ENCODE data around the gene ACVR1.
A peak's percentile ranks its signal among the peaks of the same experiment; 100 is the strongest.
"Not testable (repeated sequence)": the region's sequence is repeated elsewhere in the genome, so short reads cannot be mapped to it uniquely, and the experiment has no call there.

ACVR1 gene

GRCh38 chr2:157769856-157770255 lies 106.3 kb downstream of the ACVR1 start:
- DNase-seq (ENCODE audit: extremely low read depth in 1 of 2, low read depth in 1 of 2) = no peak

- no peak for DNase-seq (ENCODE audit: extremely low read depth in 1 of 2, low read depth in 1 of 2)
These were observed 111.7 kb downstream of the ACVR1 start for GRCh38 chr2:157764386-157764785.

GRCh38 chr2:157761520-157761919 lies 114.6 kb downstream of the ACVR1 start:
- no peak for DNase-seq (ENCODE audit: extremely low read depth in 1 of 2, low read depth in 1 of 2)

GRCh38 chr2:157760949-157761348 lies 115.2 kb downstream of the ACVR1 start:
- no peak for DNase-seq (ENCODE audit: extremely low read depth in 1 of 2, low read depth in 1 of 2)

- no peak for DNase-seq (ENCODE audit: extremely low read depth in 1 of 2, low read depth in 1 of 2)
These were observed 116.3 kb downstream of the ACVR1 start for GRCh38 chr2:157759855-157760254.

GRCh38 chr2:157758586-157758985 lies 117.5 kb downstream of the ACVR1 start:
- no peak for DNase-seq (ENCODE audit: extremely low read depth in 1 of 2, low read depth in 1 of 2)

- no peak for DNase-seq (ENCODE audit: extremely low read depth in 1 of 2, low read depth in 1 of 2)
These were observed 118.6 kb downstream of the ACVR1 start for GRCh38 chr2:157757500-157757899.

GRCh38 chr2:157756447-157756846 lies 119.7 kb downstream of the ACVR1 start:
- DNase-seq (ENCODE audit: extremely low read depth in 1 of 2, low read depth in 1 of 2) = not testable (repeated sequence)

GRCh38 chr2:157751462-157752058 lies 124.6 kb downstream of the ACVR1 start:
- no peak for DNase-seq (ENCODE audit: extremely low read depth in 1 of 2, low read depth in 1 of 2)

GRCh38 chr2:157749684-157750083 lies 126.4 kb downstream of the ACVR1 start:
- no peak for DNase-seq (ENCODE audit: extremely low read depth in 1 of 2, low read depth in 1 of 2)

- DNase-seq (ENCODE audit: extremely low read depth in 1 of 2, low read depth in 1 of 2) = no peak
These were observed 127.6 kb downstream of the ACVR1 start for GRCh38 chr2:157748371-157749142.

- no peak for DNase-seq (ENCODE audit: extremely low read depth in 1 of 2, low read depth in 1 of 2)
These were observed 128.3 kb downstream of the ACVR1 start for GRCh38 chr2:157747695-157748370.

- DNase-seq (ENCODE audit: extremely low read depth in 1 of 2, low read depth in 1 of 2) = no peak
These were observed 128.8 kb downstream of the ACVR1 start for GRCh38 chr2:157747280-157747679.

GRCh38 chr2:157746234-157746950 lies 129.7 kb downstream of the ACVR1 start:
- DNase-seq (ENCODE audit: extremely low read depth in 1 of 2, low read depth in 1 of 2) = no peak

- DNase-seq (ENCODE audit: extremely low read depth in 1 of 2, low read depth in 1 of 2) = no peak
These were observed 131.5 kb downstream of the ACVR1 start for GRCh38 chr2:157744571-157745076.

- peak in 1 of 2 donors; percentile 17 for DNase-seq (ENCODE audit: extremely low read depth in 1 of 2, low read depth in 1 of 2)
These were observed 133.1 kb downstream of the ACVR1 start for GRCh38 chr2:157743051-157743450.

- DNase-seq (ENCODE audit: extremely low read depth in 1 of 2, low read depth in 1 of 2) = no peak
These were observed 134.2 kb downstream of the ACVR1 start for GRCh38 chr2:157741819-157742484.

GRCh38 chr2:157737656-157738055 lies 138.5 kb downstream of the ACVR1 start:
- no peak for DNase-seq (ENCODE audit: extremely low read depth in 1 of 2, low read depth in 1 of 2)

GRCh38 chr2:157735532-157735931 lies 140.6 kb downstream of the ACVR1 start:
- no peak for DNase-seq (ENCODE audit: extremely low read depth in 1 of 2, low read depth in 1 of 2)

- DNase-seq (ENCODE audit: extremely low read depth in 1 of 2, low read depth in 1 of 2) = no peak
These were observed 142.9 kb downstream of the ACVR1 start for GRCh38 chr2:157733263-157733662.

GRCh38 chr2:157732596-157732995 lies 143.5 kb downstream of the ACVR1 start:
- no peak for DNase-seq (ENCODE audit: extremely low read depth in 1 of 2, low read depth in 1 of 2)

Measured in stimulated activated CD8-positive, alpha-beta memory T cell treated with anti-CD3 and anti-CD28 coated beads, Interleukin-7, amount 100 ng/mL, for 48 hours (primary cell).